GM12872 (cell line): ENCODE measurements around the gene SAMD1.

Experiments used
- TF ChIP-seq, protein P1 (sequence below): IDR thresholded peaks from 3 replicates; pipeline ENCODE4 v1.5.1; 2011; ENCODE audit warnings: low read depth, mild to moderate bottlenecking, low read length, moderate library complexity; ENCODE audit not compliant: insufficient read depth

Gene SAMD1

DNA sequence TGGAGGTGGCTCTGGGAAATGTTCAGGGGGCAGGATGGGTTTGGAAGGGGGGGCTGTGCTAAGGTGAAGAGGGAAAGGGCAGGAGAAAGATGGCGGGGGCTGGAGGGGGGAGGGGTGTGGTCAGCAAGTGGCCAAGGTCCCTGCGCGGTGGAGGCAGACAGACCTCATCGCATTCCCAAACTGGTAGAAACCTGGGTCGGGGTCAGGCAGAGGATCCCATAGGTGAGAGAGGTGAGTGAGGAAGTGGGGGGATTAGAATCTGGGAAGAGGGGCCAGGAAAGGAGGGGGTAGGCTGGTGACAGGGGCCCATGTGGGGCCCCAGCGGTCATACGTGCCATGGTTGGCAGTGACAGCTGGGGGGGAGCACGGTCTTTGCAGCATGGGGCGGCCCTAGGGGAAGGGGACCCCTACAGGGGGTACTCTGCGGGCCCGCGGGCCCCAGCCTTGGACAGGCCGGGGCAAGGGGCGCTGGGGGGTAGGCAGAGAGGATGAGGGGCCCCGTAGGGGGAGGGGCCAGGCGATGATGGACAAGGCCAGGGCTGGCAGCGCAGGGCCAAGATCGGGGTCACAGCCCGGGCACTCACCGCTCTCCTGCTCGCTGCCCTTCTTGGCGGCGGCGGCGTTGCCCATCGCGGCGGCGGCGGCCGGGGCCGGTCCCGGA is 26.5 kb upstream of the SAMD1 start:
- TF ChIP-seq, protein P1, sequence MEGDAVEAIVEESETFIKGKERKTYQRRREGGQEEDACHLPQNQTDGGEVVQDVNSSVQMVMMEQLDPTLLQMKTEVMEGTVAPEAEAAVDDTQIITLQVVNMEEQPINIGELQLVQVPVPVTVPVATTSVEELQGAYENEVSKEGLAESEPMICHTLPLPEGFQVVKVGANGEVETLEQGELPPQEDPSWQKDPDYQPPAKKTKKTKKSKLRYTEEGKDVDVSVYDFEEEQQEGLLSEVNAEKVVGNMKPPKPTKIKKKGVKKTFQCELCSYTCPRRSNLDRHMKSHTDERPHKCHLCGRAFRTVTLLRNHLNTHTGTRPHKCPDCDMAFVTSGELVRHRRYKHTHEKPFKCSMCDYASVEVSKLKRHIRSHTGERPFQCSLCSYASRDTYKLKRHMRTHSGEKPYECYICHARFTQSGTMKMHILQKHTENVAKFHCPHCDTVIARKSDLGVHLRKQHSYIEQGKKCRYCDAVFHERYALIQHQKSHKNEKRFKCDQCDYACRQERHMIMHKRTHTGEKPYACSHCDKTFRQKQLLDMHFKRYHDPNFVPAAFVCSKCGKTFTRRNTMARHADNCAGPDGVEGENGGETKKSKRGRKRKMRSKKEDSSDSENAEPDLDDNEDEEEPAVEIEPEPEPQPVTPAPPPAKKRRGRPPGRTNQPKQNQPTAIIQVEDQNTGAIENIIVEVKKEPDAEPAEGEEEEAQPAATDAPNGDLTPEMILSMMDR = no peak

DNA sequence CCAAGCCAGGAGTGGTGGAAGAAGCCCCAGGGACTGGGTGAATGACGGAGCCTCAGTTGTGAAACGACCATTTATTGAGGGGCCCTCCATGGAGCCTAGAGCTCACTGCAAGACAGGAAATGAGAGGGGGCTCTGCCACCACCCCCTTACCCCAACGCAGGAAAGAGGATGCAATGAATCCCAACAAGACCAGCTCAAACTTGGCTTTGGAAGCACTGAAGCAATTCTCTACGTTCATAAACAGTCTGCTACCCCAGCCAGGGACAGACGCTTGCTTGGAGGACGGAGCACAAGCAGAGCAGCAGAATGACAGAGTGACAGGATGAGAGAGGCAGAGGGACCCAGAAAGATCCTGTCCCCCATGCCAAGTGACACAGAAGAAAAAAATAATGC is 26.0 kb upstream of the SAMD1 start:
- TF ChIP-seq, protein P1 = no peak

DNA sequence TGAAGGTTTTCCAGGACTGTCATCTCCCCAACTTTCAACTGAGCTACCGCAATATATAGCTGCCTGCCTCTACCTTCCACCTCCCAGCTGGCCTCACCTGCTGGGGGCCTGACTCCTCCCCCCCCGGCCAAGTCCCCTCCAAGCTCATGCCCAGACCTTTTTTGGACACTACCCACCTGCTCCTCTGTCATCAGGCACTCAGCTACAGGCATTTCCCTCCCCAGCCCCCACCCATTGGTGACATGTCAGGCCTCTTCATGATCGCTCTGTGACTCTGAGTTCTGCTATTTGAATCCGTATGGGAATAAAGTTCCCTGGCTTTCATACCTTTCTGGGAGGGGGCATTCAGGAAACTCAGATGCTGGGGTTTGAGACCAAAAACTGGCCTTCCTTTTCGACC is 25.2 kb upstream of the SAMD1 start:
- TF ChIP-seq, protein P1 = no peak

DNA sequence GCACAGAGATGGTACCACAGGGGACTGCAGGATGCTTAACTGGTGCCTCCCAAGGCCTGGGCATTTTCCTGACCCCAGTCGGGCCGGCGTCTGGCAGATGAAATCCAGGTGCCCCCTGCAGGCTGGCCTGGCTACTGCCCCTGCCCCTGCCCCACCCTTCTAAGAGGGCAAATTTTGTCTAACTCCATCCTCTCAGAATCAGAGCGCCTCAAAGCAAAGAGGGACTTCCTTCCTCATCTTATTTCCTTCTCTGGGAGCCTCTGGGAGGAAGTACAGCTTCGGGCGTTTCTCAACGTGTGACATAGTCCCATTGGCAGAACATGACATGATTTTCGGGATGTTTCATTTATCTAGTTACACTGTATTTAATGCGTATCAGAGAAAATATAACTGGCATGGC is 24.3 kb upstream of the SAMD1 start:
- TF ChIP-seq, protein P1 = peak; percentile 68

DNA sequence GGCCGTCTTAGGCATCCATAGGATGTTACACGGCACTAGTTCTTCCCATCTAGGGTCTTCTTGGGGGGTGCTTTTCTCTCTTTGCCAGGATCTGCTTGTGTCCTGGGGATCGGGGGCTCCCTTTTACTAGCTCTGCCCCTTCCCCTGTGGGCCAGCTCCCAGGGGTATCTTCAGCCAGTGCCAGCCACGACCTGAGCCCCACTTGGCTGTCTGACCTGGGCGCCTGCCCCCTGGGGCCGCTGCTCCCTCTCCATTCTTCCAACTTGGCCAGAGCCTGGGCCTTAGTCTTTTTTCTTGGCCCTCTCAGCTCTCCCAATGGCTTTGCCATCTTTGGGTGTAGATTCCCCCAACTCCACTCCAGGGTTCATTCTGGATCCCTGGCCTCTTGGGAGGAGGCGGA is 23.9 kb upstream of the SAMD1 start:
- TF ChIP-seq, protein P1 = no peak

DNA sequence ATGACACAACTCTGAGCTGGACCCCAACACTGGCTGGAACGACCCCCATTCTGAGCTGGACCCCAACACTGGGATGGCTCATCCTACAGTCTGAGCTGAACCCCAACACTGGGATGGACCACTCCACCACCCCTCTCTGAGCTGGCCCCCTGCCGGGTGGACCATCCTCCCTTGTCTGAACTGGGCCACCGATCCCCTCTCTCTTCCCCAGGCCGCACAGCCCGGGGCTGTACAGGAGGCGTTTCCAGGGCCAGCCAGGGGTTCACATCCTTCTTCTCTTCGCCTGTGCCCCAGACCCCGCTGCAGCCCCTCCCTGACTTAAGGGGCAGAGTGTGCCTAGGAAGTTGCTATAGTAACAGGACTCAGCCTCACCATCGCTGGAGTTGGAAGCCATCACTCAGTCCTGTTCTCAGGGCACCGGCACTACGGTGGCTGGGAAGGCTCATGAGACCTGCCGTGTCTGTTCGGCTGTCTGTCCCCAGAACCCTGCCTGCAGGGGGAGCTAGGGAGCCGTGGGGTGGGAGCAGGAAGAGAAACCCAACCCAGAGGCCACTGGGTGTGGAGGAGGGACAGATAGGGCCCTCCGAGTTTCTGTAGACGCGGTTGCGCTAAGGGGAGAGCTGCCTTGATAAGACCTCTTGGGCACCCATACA is 23.3 kb upstream of the SAMD1 start:
- TF ChIP-seq, protein P1 = peak; percentile 52

DNA sequence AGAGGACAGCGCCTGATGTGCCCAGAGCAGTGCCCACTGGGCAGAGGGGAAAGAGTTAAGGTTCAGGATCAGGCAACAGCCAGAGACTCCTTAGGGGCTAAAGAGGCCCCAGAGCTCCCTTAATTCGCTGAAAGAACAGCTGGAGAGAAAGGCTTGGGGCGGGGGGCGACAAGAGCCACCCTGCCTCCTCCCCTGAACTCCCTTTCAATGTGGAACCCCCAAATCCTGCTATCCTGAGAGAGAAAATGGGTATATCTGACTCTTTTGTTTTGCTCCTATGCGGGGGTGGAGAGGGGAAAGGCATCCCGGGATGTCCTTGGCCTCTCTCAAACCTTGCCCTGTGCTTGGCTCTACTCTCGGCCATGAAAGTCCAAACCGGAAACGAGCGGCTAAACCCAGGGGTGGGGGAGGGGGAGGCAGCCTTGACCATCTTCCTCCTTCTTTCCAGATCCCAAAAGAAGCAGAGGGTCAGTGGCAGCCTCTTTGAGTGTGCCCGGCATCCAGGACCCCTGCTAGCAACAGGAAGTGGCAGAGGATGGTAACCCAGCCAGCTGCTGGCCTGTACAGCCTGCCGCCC is 22.3 kb upstream of the SAMD1 start:
- TF ChIP-seq, protein P1 = no peak
